Activated CD4-positive, alpha-beta T cell treated with anti-CD3 and anti-CD28 coated beads, Interleukin-2, amount 10 ng/mL, durations not matched to agents 7 days and 5 days (primary cell): ENCODE results near the gene DMAC2. TPM values are rescaled to one million over a fixed set of nuclear protein-coding genes. Genes with fewer than 3 reads are reported as not detected.

Experiments
- total RNA-seq, 2 experiments: library from RNA; stranded (reverse); gene quantifications; one replicate each; pipeline ENCODE4 v1.2.3, GENCODE V29; 2021

Gene DMAC2
- total RNA-seq, 2 experiments from 2014 or later, result 48.9 to 54.1 TPM

Other genes starting within 250 kb of the DMAC2 start
- gene CYP2S1, start 246.7 kb downstream of the DMAC2 start, total RNA-seq, result under 1 TPM; 0.17 to 0.27 TPM
- under 1 TPM; 0.06 to 0.20 TPM for gene AXL, start 220.7 kb downstream of the DMAC2 start, total RNA-seq
- 100 to 1,000 TPM; 333 to 348 TPM for gene HNRNPUL1, start 175.5 kb downstream of the DMAC2 start, total RNA-seq
- gene CCDC97, start 129.7 kb downstream of the DMAC2 start, total RNA-seq, result 10 to 100 TPM; 50.4 to 51.7 TPM
- gene TGFB1, start 86.0 kb downstream of the DMAC2 start, total RNA-seq, result 100 to 1,000 TPM; 194 TPM
- 10 to 100 TPM; 11.6 to 11.7 TPM for gene B9D2, start 75.8 kb downstream of the DMAC2 start, total RNA-seq
- gene TMEM91, start 63.4 kb downstream of the DMAC2 start, total RNA-seq, result 1 to 10 TPM; 5.4 to 5.6 TPM
- 10 to 100 TPM; 21.1 to 26.9 TPM for gene EXOSC5, start 42.6 kb downstream of the DMAC2 start, total RNA-seq
- gene BCKDHA, start 42.1 kb downstream of the DMAC2 start, total RNA-seq, result 10 to 100 TPM; 12.7 TPM
- gene B3GNT8, start 12.5 kb downstream of the DMAC2 start, total RNA-seq, result 1 to 10 TPM; 2.1 to 2.2 TPM
- gene ERICH4, start 3.2 kb upstream of the DMAC2 start, total RNA-seq, result not detected
- 10 to 100 TPM; 72.0 to 78.3 TPM for gene CEACAM21, start 136.3 kb upstream of the DMAC2 start, total RNA-seq
- gene CEACAM4, start 187.2 kb upstream of the DMAC2 start, total RNA-seq, result not detected
- not detected for gene CEACAM7, start 248.4 kb upstream of the DMAC2 start, total RNA-seq